ENCODE results near the gene NR3C1.

The NR3C1 gene

GRCh38 chr5:143397302-143398052, 6.0 kb downstream of the NR3C1 start:
- DNase-seq, result no peak

- no peak for DNase-seq
These were observed 7.0 kb downstream of the NR3C1 start for GRCh38 chr5:143396353-143396940.

GRCh38 chr5:143395638-143396352, 7.7 kb downstream of the NR3C1 start:
- DNase-seq, result no peak

GRCh38 chr5:143393524-143393923, 10.0 kb downstream of the NR3C1 start:
- DNase-seq, result no peak

- no peak for DNase-seq
These were observed 12.5 kb downstream of the NR3C1 start for GRCh38 chr5:143390941-143391340.

GRCh38 chr5:143390258-143390657, 13.2 kb downstream of the NR3C1 start:
- DNase-seq, result no peak

- DNase-seq, result no peak
These were observed 16.8 kb downstream of the NR3C1 start for GRCh38 chr5:143386725-143387124.

GRCh38 chr5:143384865-143385657, 18.4 kb downstream of the NR3C1 start:
- DNase-seq, result no peak

- no peak for DNase-seq
These were observed 19.5 kb downstream of the NR3C1 start for GRCh38 chr5:143383988-143384387.

- no peak for DNase-seq
These were observed 23.9 kb downstream of the NR3C1 start for GRCh38 chr5:143379606-143380005.

- no peak for DNase-seq
These were observed 26.3 kb downstream of the NR3C1 start for GRCh38 chr5:143376911-143377813.

- no peak for DNase-seq
These were observed 27.2 kb downstream of the NR3C1 start for GRCh38 chr5:143376195-143376779.

- no peak for DNase-seq
These were observed 28.8 kb downstream of the NR3C1 start for GRCh38 chr5:143374496-143375217.

- DNase-seq, result no peak
These were observed 30.4 kb downstream of the NR3C1 start for GRCh38 chr5:143373076-143373475.

- DNase-seq, result no peak
These were observed 31.2 kb downstream of the NR3C1 start for GRCh38 chr5:143372187-143372829.

- no peak for DNase-seq
These were observed 33.0 kb downstream of the NR3C1 start for GRCh38 chr5:143370440-143370839.

- no peak for DNase-seq
These were observed 39.4 kb downstream of the NR3C1 start for GRCh38 chr5:143364061-143364460.

GRCh38 chr5:143362664-143363227, 40.7 kb downstream of the NR3C1 start:
- no peak for DNase-seq

GRCh38 chr5:143361438-143361837, 42.0 kb downstream of the NR3C1 start:
- no peak for DNase-seq

GRCh38 chr5:143360755-143361154, 42.7 kb downstream of the NR3C1 start:
- no peak for DNase-seq

Measured in DMS79 treated with DMSO at 0.1 percent for 48 hours (cell line).